Body of pancreas (tissue), 4 donors: ENCODE results near the gene SEZ6L.

Experiments
- POLR2A ChIP-seq, 3 donors: fragments of 450-650 bp; IDR thresholded peaks; one replicate each; pipeline ENCODE4 v1.6.1; 2016; ENCODE audit warnings: antibody characterized with exemption in 3 of 3, mild to moderate bottlenecking in 2 of 3
- TF ChIP-seq, protein P1 (sequence below), 7 experiments: fragments of 450-650 bp in 4 of 7; fragments of 200-600 bp in 3 of 7; sonication (generic) in 3 of 7; IDR thresholded peaks; one replicate each; pipeline ENCODE4 v1.5.1; 2016 to 2019; ENCODE audit warnings: antibody characterized with exemption in 7 of 7

DNA sequence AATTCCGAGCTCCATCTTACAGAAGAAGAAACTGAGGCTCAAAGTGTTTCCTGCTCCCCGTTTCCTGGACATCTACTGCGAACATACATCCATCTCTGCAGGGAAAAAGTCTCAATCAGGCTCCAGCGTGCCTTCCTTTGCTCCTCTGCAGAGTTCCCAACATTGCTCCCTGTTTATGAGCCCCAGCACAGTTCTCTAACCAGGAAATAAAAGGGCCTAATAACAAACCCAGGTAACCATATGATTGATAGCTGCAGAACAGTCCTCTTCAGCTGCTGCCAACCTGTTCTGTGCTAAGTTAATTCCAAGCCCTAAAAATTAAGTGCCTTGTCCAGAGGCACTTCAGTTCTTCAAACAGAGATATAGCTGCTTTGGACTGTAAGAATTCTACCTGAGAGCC lies 154.9 kb downstream of the SEZ6L start:
- TF ChIP-seq POLR2A (IDR thresholded peaks at IDR 0.05), result no peak
- TF ChIP-seq, protein P1, sequence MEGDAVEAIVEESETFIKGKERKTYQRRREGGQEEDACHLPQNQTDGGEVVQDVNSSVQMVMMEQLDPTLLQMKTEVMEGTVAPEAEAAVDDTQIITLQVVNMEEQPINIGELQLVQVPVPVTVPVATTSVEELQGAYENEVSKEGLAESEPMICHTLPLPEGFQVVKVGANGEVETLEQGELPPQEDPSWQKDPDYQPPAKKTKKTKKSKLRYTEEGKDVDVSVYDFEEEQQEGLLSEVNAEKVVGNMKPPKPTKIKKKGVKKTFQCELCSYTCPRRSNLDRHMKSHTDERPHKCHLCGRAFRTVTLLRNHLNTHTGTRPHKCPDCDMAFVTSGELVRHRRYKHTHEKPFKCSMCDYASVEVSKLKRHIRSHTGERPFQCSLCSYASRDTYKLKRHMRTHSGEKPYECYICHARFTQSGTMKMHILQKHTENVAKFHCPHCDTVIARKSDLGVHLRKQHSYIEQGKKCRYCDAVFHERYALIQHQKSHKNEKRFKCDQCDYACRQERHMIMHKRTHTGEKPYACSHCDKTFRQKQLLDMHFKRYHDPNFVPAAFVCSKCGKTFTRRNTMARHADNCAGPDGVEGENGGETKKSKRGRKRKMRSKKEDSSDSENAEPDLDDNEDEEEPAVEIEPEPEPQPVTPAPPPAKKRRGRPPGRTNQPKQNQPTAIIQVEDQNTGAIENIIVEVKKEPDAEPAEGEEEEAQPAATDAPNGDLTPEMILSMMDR (IDR thresholded peaks at IDR 0.05), result no peak
